ENCODE measurements around the gene UVRAG. TPM values are rescaled to one million over a fixed set of nuclear protein-coding genes. Genes with fewer than 3 reads are reported as not detected.

Gene UVRAG
- total and polyA plus RNA-seq, 2 of the 13 experiments (the other 11 are each of a cell fraction or from before 2014, with no cell fraction given) = 9.7 to 17.3 TPM

GRCh38 chr11:76120513-76121101, 305.6 kb downstream of the UVRAG start (continued):
- no peak for TF ChIP-seq SIN3A (IDR thresholded peaks at IDR 0.05; ENCODE audit: borderline replicate concordance, low read depth, low read length)
- TF ChIP-seq MZF1 (CRISPR knock-in tag; IDR thresholded peaks at IDR 0.05; ENCODE audit: borderline replicate concordance) = no peak
- no peak for TF ChIP-seq KDM1A (CRISPR knock-in tag; IDR thresholded peaks at IDR 0.05)
- TF ChIP-seq JUNB (CRISPR knock-in tag; IDR thresholded peaks at IDR 0.05; ENCODE audit: borderline replicate concordance) = no peak
- TF ChIP-seq ZSCAN31 (CRISPR knock-in tag; IDR thresholded peaks at IDR 0.05; ENCODE audit: low read depth) = no peak
- TF ChIP-seq ZNF749 (CRISPR knock-in tag; IDR thresholded peaks at IDR 0.05; ENCODE audit: borderline replicate concordance) = no peak
- TF ChIP-seq MATR3 (CRISPR knock-in tag; IDR thresholded peaks at IDR 0.05) = no peak

GRCh38 chr11:76123248-76123647, 308.2 kb downstream of the UVRAG start:
- DNase-seq (ENCODE audit: low spot score) = no peak
- no peak for TF ChIP-seq GMEB2 (CRISPR knock-in tag; IDR thresholded peaks at IDR 0.05; ENCODE audit: low read depth)
- no peak for TF ChIP-seq E2F2 (CRISPR knock-in tag; IDR thresholded peaks at IDR 0.05; ENCODE audit: borderline replicate concordance)
- no peak for TF ChIP-seq ZNF121 (CRISPR knock-in tag; IDR thresholded peaks at IDR 0.05)
- TF ChIP-seq DNMT3B (CRISPR knock-in tag; conservative IDR thresholded peaks at IDR 0.05) = no peak
- no peak for TF ChIP-seq ZNF576 (CRISPR knock-in tag; IDR thresholded peaks at IDR 0.05)
- no peak for TF ChIP-seq ZBTB21 (CRISPR knock-in tag; IDR thresholded peaks at IDR 0.05)
- Histone ChIP-seq H3K9me3 (ENCODE audit: low read length) (no peaks in the 10 kb centered on the region), H3K4me2 (ENCODE audit: low read depth, low read length) (no peak overlapping the region), H3K27me3 (ENCODE audit: control insufficient read depth in 1 of 2, insufficient read depth in 2 of 2, low read length in 2 of 2) (no peaks in the 10 kb centered on the region), H3K79me2 (ENCODE audit: insufficient read depth, low read length) (no peaks in the 10 kb centered on the region), H3K36me3 (replicated peaks in 1 of 2; ENCODE audit: control insufficient read depth in 1 of 2, insufficient read depth in 2 of 2, low read length in 2 of 2) (peaks cover 0 to 12% of the 10 kb centered on the region in 2 experiments; a peak in 1 of 5 replicates), H3K27ac (ENCODE audit: extremely low read length, insufficient read depth, low read length) (no peak overlapping the region), H3K9ac (ENCODE audit: insufficient read depth, low read depth, low read length) (no peak overlapping the region), H3K4me1 (ENCODE audit: insufficient read depth, low read length) (0 out of 2 replicates have a peak, but pooled peaks cover 7% of the 10 kb centered on the region), H2AFZ (ENCODE audit: low read length) (no peak overlapping the region), H3K4me3 (replicated peaks in 1 of 3; ENCODE audit: insufficient read depth in 1 of 3, low read depth in 2 of 3, low read length in 3 of 3) (no peak overlapping the region), H4K20me1 (ENCODE audit: insufficient read depth, low read length) (no peaks in the 10 kb centered on the region)
- CTCF ChIA-PET (ENCODE audit: low intra/inter-chr PET ratio, low total read pairs) = no interaction called here
- FAIRE-seq = no peak
- intact Hi-C loops (cut with micrococcal nuclease; ENCODE audit: unreplicated experiment) (no loop called here), in situ Hi-C loops (cut with HindIII; ENCODE audit: extremely low pct_ligation_motif_present, low pct_unique_long_range_greater_than_20kb) (no loop called here)
- 94% methylated on average over 4 of the region's 4 CpGs for WGBS (ENCODE audit: low lambda C conversion rate)
- POLR2A ChIA-PET = no interaction called here
- no TSS peak for BruUV-seq (replicated peaks)
- no peak for ATAC-seq

Measured in HepG2 (cell line).